ENCODE data around the gene GIT2.

DNA sequence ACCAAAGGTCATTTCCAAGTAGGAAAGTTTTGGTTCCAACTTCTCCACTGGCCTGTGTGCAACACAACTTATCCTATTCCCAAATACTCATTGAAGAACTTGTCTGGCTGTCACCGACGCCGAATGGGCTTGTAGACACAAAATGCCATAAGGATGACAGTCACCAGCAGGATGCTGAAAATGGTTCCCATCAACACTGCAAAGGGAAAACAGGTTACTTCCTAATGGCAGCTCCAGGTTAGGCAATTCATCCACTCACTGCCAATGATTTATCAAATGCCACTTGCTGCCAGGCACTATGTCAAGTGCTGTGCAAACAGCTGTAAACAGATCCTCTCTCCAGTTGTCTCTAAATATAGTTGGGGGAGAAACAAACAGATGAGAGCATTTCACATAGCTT is 46.1 kb upstream of the GIT2 start:
- TF ChIP-seq GATA3 (IDR thresholded peaks at IDR 0.05; ENCODE audit: low read depth, low read length) (no peak), GATA2 (IDR thresholded peaks at IDR 0.05; ENCODE audit: low read depth, low read length) (no peak)
